ENCODE results near the gene DNM3.
A peak's percentile ranks its signal among the peaks of the same experiment; 100 is the strongest.
"Not testable (repeated sequence)": the region's sequence is repeated elsewhere in the genome, so short reads cannot be mapped to it uniquely, and the experiment has no call there.

DNM3 gene

DNA sequence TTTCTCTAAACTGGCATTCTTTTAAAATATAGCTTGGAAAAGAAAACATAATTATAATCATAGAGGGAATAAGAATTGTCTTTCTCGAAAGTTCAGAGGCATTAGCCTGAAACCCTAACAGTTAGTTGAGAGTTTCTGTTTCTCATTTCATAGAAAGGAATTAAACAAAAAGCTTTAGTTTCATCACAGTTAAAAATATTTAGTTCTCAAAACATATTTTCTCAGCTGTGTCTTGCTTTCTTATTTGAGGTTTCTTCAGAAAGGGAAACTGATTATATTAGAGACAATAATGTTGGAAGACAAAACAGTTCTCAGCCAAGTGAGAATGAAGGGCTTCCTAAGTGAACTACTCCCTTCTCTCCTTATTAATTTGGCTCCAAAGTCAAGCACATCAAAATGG is 503.8 kb downstream of the DNM3 start:
- no peak for FAIRE-seq

- FAIRE-seq: no peak
Measured at GRCh38 chr1:172347416-172347815, 506.1 kb downstream of the DNM3 start.

- no peak for FAIRE-seq
Measured at GRCh38 chr1:172350856-172351255, 509.6 kb downstream of the DNM3 start.

DNA sequence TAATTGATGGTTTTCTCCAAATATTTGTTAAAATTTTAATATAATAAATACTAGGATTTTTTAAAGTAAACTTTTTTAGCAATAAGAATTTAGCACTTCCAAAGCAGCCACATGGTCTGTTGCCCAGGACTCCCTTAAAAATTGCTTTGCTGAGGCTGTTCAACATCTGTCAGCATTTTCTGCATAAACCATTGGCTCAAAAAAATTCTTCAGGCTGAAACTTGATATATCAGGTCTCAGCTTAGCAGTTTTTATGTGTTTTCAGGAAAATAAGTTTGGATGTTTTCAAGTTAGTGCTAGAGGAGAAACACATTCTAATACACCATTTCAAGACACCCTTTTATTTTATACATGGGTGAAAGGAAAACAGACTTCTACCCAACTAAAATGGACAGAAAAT is 510.0 kb downstream of the DNM3 start:
- FAIRE-seq: no peak

GRCh38 chr1:172351754-172352161 is 510.5 kb downstream of the DNM3 start:
- no peak for FAIRE-seq

- no peak for FAIRE-seq
Measured at GRCh38 chr1:172352435-172352834, 511.1 kb downstream of the DNM3 start.

DNA sequence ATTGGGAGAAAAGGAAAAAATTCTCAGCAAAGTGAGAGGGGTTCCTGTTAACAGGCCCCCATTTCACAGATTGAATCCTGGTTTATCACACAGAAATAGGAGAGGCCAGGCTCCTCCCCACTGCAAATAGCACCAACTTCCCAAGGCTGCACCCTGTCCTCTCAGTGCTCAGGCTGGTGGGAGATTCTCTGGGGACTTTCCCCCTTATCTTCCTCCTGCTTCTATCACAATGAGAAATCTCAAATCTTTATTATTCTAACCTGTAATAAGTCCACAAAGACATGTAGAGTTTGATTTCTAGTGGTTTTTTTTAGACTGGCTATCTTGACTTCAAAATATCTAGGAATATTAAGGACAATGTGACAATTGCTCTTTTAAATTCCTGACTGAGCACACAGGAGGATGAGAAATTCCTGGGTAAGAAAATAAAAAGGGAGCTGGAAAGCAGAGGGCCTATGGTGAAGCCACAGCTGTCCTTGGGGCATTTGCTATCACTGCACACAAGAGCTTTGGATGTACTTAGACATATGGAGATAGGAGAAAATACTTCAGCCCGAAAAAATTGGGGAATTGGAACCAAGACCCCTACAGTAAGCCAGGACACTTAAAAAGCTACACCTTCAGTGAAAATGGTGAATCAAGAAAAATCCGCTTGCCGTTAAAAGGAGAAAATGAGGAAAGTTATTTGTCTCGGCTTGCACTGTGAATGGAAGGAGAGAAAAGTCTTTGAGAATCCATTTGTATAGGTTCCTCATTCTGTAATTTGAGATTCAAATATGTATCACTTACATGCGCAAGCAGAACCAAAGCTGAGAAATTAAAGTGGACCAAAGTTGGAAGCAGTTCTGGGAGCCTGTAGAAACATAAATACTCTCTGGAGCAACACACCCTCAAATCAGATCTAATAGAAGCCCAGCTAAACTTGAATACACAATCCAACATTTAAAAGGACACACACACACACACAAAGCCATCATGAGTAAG is 513.3 kb downstream of the DNM3 start:
- no peak for FAIRE-seq

DNA sequence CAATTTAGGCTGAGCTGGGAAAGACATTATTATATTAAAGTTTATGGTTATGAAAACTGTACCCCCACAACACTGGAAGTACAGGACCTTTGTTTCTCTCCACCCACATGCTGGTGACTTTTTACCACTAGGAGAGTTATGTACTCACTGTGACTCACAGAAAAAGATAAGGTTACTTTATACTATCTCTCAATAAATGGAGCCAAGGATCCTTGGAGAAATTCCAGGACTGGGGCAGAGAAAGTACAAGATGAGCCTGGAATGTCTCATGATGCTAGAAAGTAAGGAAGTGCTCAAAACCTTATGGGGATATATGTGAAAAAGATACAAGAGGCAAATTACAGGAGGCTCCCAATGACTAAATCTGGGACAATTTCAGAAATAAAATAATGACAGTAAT is 515.3 kb downstream of the DNM3 start:
- FAIRE-seq: no peak

DNA sequence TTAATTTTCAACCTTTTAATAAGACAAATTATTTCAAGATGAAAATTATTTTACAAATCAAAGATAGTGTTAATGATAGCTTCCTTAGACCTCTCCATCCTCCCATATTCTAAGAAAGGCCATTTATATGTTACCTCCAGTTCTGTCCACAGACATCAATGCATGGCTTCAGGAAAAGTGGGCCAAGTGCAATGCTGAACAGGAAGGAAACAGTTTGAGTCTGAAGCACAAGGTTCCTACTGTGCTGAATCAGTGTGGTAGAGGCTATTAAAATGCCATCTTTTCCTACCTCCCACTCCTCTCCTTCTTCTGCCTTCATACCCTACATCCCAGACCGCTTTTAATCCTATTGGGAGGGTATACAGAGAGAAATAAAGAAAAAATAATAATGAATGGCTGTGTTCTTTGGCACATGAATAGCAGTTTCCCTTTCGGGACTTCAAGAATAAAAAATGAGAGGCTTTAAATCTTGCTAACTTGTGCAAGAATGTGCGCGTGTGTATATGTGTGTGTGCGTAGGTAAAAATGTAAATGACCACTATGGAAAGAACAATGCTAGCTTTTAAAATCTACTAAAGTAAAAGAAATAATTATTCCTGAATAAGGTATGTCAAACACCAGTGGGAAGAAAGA is 516.6 kb downstream of the DNM3 start:
- no peak for FAIRE-seq

- peak; percentile 68 for FAIRE-seq
Measured at GRCh38 chr1:172359491-172359999, 518.2 kb downstream of the DNM3 start.

DNA sequence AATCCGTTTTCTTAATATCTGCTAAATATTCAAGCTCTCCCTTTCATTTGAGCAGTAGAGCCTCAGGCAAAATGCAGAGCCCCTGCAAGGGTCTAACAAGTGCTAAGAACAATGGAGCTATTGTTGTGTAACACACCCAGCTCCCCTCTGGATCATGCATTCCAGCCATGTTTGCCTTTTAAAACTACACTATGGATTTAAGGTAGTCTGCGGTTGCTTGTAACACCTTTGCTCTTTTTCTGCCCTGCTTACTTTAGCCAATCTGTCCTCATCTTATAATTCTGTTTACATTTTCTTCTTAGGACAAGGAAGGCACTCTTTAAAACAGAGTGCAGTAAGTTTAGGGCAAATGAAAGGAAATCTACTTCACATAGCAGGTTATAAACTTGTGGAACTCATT is 519.2 kb downstream of the DNM3 start:
- no peak for FAIRE-seq

- FAIRE-seq: no peak
Measured at GRCh38 chr1:172360985-172361384, 519.7 kb downstream of the DNM3 start.

DNA sequence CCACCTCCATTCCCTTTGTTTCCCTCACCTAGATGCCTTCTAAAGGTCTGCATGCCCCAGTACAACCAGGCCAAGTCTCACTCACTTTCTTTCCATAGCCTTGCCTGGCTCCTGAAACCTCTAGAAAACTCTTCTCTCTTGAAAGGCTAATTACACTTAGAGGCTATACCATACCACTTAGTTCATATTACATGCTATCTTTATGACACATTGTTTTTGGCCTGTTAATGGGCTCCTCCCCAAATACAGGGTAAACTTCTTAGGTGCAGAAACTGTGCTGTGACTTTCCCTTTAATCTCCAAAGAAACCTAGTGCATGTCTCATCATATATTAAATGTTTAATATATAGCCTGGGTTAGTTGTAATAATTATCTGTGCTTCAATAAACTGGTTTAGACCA is 522.6 kb downstream of the DNM3 start:
- no peak for FAIRE-seq

DNA sequence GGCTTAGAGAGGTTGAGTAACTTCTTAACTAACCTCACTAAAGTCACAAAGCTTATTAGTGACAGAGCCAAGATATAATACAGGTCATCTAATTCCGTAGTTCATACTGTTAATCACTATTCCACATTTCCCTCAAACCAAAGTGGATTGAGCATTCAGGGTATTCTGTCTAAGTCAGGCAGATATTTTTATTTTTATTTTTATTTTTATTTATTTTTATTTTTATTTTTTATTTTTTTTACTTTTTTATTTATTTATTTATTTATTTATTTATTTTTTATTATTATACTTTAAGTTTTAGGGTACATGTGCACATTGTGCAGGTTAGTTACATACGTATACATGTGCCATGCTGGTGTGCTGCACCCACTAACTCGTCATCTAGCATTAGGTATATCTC is 530.3 kb downstream of the DNM3 start:
- FAIRE-seq: not testable (repeated sequence)

DNA sequence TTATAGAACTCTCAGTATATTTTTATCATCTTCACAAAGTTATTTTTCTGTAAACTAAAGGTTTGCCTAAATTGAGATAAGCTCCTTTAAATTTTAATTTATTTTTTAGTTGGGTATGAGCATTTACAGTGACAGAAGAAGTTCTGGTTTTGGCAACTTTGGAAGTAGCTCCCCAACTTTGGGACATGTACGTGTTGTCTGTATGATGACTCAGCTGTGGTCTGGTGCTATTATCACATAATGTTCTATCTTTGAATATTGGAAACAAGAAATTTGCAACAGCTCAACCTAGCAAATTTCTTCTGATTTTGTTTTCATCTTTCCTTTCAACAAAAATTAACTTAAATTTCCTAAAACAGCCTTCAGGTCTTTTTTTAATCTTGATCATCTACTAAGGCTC is 532.6 kb downstream of the DNM3 start:
- FAIRE-seq: no peak

- no peak for FAIRE-seq
Measured at GRCh38 chr1:172375211-172375631, 533.9 kb downstream of the DNM3 start.

DNA sequence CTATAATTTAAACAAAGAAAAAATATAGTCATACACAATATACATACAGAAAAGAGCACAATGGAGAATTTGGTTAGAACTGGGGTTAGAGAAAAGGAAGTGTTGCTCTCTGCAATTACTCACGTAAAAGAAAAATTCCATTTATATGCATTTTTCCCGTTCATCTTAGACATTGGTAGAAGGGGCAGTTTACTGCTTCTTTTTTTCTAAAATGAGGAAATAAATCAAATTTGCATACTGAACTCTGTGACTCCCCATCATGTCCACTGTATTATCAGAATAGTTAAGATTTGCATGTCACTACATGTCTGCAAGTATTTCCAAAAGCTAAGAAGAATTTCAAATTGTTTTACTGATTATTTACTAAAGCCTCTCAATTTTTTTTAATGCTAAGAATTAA is 535.1 kb downstream of the DNM3 start:
- no peak for FAIRE-seq

GRCh38 chr1:172377565-172377964 is 536.3 kb downstream of the DNM3 start:
- FAIRE-seq: no peak

- no peak for FAIRE-seq
Measured at GRCh38 chr1:172378109-172378760, 536.9 kb downstream of the DNM3 start.

- no peak for FAIRE-seq
Measured at GRCh38 chr1:172380441-172381244, 539.3 kb downstream of the DNM3 start.

GRCh38 chr1:172381946-172382345 is 540.6 kb downstream of the DNM3 start:
- no peak for FAIRE-seq

DNA sequence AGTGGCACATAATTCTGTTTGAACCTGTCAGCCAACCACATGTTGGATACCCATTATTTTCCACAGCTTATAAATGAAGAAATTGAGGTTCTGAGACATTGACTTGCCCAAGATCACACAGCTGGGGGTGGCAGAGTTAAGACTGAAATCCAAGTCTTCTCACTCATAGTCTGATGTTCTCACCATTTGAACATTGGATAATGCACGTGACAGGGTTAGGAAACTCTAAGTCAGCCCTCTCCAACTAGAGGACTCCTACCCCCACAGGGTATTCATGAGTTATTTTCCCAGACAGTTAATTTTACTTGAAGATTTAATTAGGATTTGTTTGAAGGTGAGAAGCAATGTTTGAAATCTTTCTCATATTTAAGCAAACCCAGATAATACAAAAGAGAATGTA is 541.1 kb downstream of the DNM3 start:
- FAIRE-seq: no peak

- no peak for FAIRE-seq
Measured at GRCh38 chr1:172382990-172383389, 541.7 kb downstream of the DNM3 start.

Data from islet of Langerhans (tissue), 1 donor.